ENCODE measurements around the gene ARFGEF2.
"Not testable (repeated sequence)": the region's sequence is repeated elsewhere in the genome, so short reads cannot be mapped to it uniquely, and the experiment has no call there.

ARFGEF2 gene

GRCh38 chr20:48932375-48932941 lies 10.9 kb downstream of the ARFGEF2 start:
- in situ Hi-C loops (cut with HindIII; ENCODE audit: low sequenced_read_pairs), result no loop called here
- DNase-seq (ENCODE audit: low read depth, low spot score), result no peak
- no peak for TF ChIP-seq CTCF (IDR thresholded peaks at IDR 0.05; ENCODE audit: low read depth, low read length)
- no peak overlapping the region for H3K4me3 ChIP-seq (ENCODE audit: low read depth, low read length)

GRCh38 chr20:48933017-48933766 lies 11.7 kb downstream of the ARFGEF2 start:
- H3K4me3 ChIP-seq (ENCODE audit: low read depth, low read length), result no peak overlapping the region
- no peak for TF ChIP-seq CTCF (IDR thresholded peaks at IDR 0.05; ENCODE audit: low read depth, low read length)
- DNase-seq (ENCODE audit: low read depth, low spot score), result no peak
- in situ Hi-C loops (cut with HindIII; ENCODE audit: low sequenced_read_pairs), result no loop called here

GRCh38 chr20:48934273-48934877 lies 12.9 kb downstream of the ARFGEF2 start:
- H3K4me3 ChIP-seq (ENCODE audit: low read depth, low read length); in situ Hi-C loops (cut with HindIII; ENCODE audit: low sequenced_read_pairs); DNase-seq (ENCODE audit: low read depth, low spot score): not testable (repeated sequence)

- in situ Hi-C loops (cut with HindIII; ENCODE audit: low sequenced_read_pairs); DNase-seq (ENCODE audit: low read depth, low spot score); H3K4me3 ChIP-seq (ENCODE audit: low read depth, low read length): not testable (repeated sequence)
Observed at GRCh38 chr20:48934966-48935365, 13.5 kb downstream of the ARFGEF2 start.

- DNase-seq (ENCODE audit: low read depth, low spot score); in situ Hi-C loops (cut with HindIII; ENCODE audit: low sequenced_read_pairs); H3K4me3 ChIP-seq (ENCODE audit: low read depth, low read length): not testable (repeated sequence)
Observed at GRCh38 chr20:48936178-48936577, 14.7 kb downstream of the ARFGEF2 start.

- no peak for TF ChIP-seq CTCF (IDR thresholded peaks at IDR 0.05; ENCODE audit: low read depth, low read length)
- in situ Hi-C loops (cut with HindIII; ENCODE audit: low sequenced_read_pairs), result no loop called here
- H3K4me3 ChIP-seq (ENCODE audit: low read depth, low read length), result no peak overlapping the region
- no peak for DNase-seq (ENCODE audit: low read depth, low spot score)
Observed at GRCh38 chr20:48937674-48938073, 16.2 kb downstream of the ARFGEF2 start.

GRCh38 chr20:48938670-48939069 lies 17.2 kb downstream of the ARFGEF2 start:
- in situ Hi-C loops (cut with HindIII; ENCODE audit: low sequenced_read_pairs), result no loop called here
- no peak for DNase-seq (ENCODE audit: low read depth, low spot score)

More at GRCh38 chr20:48938670-48939069, 17.2 kb downstream of the ARFGEF2 start:
- H3K4me3 ChIP-seq (ENCODE audit: low read depth, low read length), result no peak overlapping the region
- TF ChIP-seq CTCF (IDR thresholded peaks at IDR 0.05; ENCODE audit: low read depth, low read length), result no peak
